Mucosa of descending colon (tissue), 3 donors: ENCODE results near the gene PARD3B. TPM values are rescaled to one million over a fixed set of nuclear protein-coding genes. Genes with fewer than 3 reads are reported as not detected.

Experiments
- ATAC-seq: fragments of 200-7000 bp; cut with Tn5 transposase; one replicate; pipeline ENCODE4 v1.9.1; 2020; ENCODE audit warnings: mild to moderate bottlenecking, moderate library complexity
- DNase-seq, 3 donors: peaks; one replicate each; pipeline ENCODE4 v3.0.0-alpha.2; 2020
- H3K36me3 ChIP-seq: fragments of 200-600 bp; one replicate; pipeline ENCODE4 v1.8.0; 2021; ENCODE audit warnings: low read depth, mild to moderate bottlenecking
- H3K4me1 ChIP-seq: fragments of 200-600 bp; one replicate; pipeline ENCODE4 v1.8.0; 2021; ENCODE audit warnings: low read depth, mild to moderate bottlenecking
- H3K4me3 ChIP-seq: fragments of 200-600 bp; one replicate; pipeline ENCODE4 v1.8.0; 2021; ENCODE audit warnings: mild to moderate bottlenecking
- H3K9me3 ChIP-seq: fragments of 200-600 bp; one replicate; pipeline ENCODE4 v1.8.0; 2021; ENCODE audit warnings: mild to moderate bottlenecking
- CTCF ChIP-seq: fragments of 200-600 bp; IDR thresholded peaks from one replicate; pipeline ENCODE4 v1.8.0; 2022; ENCODE audit warnings: antibody characterized with exemption, mild to moderate bottlenecking
- intact Hi-C, 2 donors: fragments of 100-400 bp; cut with DNase I in 1 of 2; cut with micrococcal nuclease in 1 of 2; formaldehyde crosslinking; loops; one replicate each; pipeline versions ENCODE4 v1.11.0 to v1.11.1; 2022; cut with DNase I, micrococcal nuclease
- total RNA-seq, 3 donors: library from RNA; stranded (reverse); fragmentation: NEBNext Ultra II Directional in 2 of 3; extraction: Animal tissue kit (Norgen Biotek cat#: 25700) in 2 of 3; gene quantifications; one replicate each; pipeline versions ENCODE4 v1.2.1 to v1.2.4, GENCODE V29; 2021 to 2023
- donor health status: DM: no; HTN: no; CAD: no; lungs with moderate emphysema.
- donor health status: DM: no; HTN: no; CAD: no.
- donor health status: DM: no; HTN: yes; CAD: no.

Gene PARD3B
- total RNA-seq, 3 donors from 2014 or later: 21.1 to 56.8 (median 44.0) TPM

- intact Hi-C loops: no loop called here
- no peak for TF ChIP-seq CTCF
Measured at GRCh38 chr2:205531072-205531471, 985.8 kb downstream of the PARD3B start.

GRCh38 chr2:205531489-205532148 is 986.3 kb downstream of the PARD3B start:
- TF ChIP-seq CTCF: no peak
- intact Hi-C loops: no loop called here

More at GRCh38 chr2:205531072-205531471, 985.8 kb downstream of the PARD3B start:
- no peak overlapping the region for H3K4me3 ChIP-seq
- ATAC-seq (no peak), DNase-seq (no peak)
- no peaks in the 10 kb centered on the region for H3K9me3 ChIP-seq
- no peaks in the 10 kb centered on the region for H3K4me1 ChIP-seq
- no peaks in the 10 kb centered on the region for H3K36me3 ChIP-seq

GRCh38 chr2:205535001-205535400 is 989.7 kb downstream of the PARD3B start:
- no peak for TF ChIP-seq CTCF
- ATAC-seq (no peak), DNase-seq (no peak)
- intact Hi-C loops: no loop called here
- Histone ChIP-seq H3K4me3 (no peak overlapping the region), H3K9me3 (no peaks in the 10 kb centered on the region), H3K36me3 (no peaks in the 10 kb centered on the region), H3K4me1 (no peaks in the 10 kb centered on the region)

More at GRCh38 chr2:205531489-205532148, 986.3 kb downstream of the PARD3B start:
- DNase-seq: no peak
- no peak overlapping the region for H3K4me3 ChIP-seq
- H3K36me3 ChIP-seq: no peaks in the 10 kb centered on the region
- H3K4me1 ChIP-seq: no peaks in the 10 kb centered on the region
- H3K9me3 ChIP-seq: no peaks in the 10 kb centered on the region
- ATAC-seq: no peak

- TF ChIP-seq CTCF: no peak
- ATAC-seq: no peak
- DNase-seq: no peak
- Histone ChIP-seq H3K36me3 (no peaks in the 10 kb centered on the region), H3K4me1 (no peaks in the 10 kb centered on the region), H3K4me3 (no peak overlapping the region), H3K9me3 (no peaks in the 10 kb centered on the region)
- intact Hi-C loops: no loop called here
Measured at GRCh38 chr2:205539603-205540002, 994.3 kb downstream of the PARD3B start.

- Histone ChIP-seq H3K9me3 (no peaks in the 10 kb centered on the region), H3K4me1 (no peaks in the 10 kb centered on the region), H3K36me3 (no peaks in the 10 kb centered on the region), H3K4me3 (no peak overlapping the region)
- DNase-seq (peak in 1 of 3 donors; percentile 7), ATAC-seq (peak; percentile 40)
- no peak for TF ChIP-seq CTCF
- intact Hi-C loops: no loop called here
Measured at GRCh38 chr2:205540036-205540435, 994.8 kb downstream of the PARD3B start.
